Kidney capillary endothelial cell (primary cell): ENCODE results near the gene THPO.
A peak's percentile ranks its signal among the peaks of the same experiment; 100 is the strongest.

Experiments
- DNase-seq: peaks from one replicate; pipeline ENCODE4 v3.0.0-alpha.2; 2018; ENCODE audit warnings: low spot score

Gene THPO

DNA sequence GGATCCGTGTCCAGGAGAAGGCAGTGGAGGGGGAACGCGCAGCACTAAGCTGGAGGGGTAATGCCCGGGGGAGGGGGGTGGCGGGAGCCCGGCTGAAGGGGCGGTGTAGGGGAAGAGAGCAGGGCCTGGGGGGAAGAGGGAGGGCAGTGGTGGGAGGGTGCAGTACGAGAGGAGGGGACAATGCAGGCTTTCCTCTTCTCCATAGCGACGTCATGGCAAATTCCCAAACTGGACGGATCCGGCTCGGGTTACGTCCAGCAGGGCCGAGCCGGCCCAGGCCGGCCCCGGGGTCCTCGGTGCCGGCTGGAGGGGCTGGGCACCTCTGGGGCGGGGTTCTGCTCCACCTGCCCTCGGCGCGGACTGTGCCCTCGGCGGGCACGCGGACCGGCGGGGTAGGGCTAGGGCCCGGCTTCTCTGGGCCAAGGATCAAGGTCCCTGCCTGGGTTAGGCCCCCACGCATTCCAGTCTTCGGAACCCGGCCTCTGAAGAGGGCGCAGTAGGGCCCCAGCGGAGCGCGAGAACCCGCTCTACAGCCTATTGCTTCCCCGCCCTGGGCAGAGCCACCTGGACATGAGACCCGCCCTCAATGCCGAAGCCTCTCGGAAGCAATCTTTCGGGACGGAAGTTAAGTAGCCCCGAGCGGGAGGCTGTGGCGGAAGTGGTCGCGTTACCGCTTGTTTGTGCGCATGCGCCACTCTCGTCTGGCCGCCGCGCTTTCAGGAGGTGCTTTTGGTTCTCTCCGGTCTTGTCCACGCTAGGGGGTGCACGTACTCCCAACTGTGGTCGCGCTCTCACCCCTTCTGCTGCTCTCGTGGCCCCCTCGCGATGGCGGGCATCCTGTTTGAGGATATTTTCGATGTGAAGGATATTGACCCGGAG, 15.1 kb downstream of the THPO start:
- DNase-seq, result peak; percentile 93

GRCh38 chr3:184361932-184362667, 15.9 kb downstream of the THPO start:
- peak; percentile 31 for DNase-seq

GRCh38 chr3:184361532-184361931, 16.5 kb downstream of the THPO start, which contains the start of the genes CLCN2 and POLR2H:
TSS of gene CLCN2 (minus strand) at chr3:184361605. CDS start at chr3:184361479, 126 bp downstream.
TSS of gene POLR2H (plus strand) at chr3:184361710. CDS start at chr3:184363493, 1,783 bp downstream.
- DNase-seq, result peak; percentile 46

- no peak for DNase-seq
Observed at GRCh38 chr3:184360929-184361531, 17.0 kb downstream of the THPO start.

DNA sequence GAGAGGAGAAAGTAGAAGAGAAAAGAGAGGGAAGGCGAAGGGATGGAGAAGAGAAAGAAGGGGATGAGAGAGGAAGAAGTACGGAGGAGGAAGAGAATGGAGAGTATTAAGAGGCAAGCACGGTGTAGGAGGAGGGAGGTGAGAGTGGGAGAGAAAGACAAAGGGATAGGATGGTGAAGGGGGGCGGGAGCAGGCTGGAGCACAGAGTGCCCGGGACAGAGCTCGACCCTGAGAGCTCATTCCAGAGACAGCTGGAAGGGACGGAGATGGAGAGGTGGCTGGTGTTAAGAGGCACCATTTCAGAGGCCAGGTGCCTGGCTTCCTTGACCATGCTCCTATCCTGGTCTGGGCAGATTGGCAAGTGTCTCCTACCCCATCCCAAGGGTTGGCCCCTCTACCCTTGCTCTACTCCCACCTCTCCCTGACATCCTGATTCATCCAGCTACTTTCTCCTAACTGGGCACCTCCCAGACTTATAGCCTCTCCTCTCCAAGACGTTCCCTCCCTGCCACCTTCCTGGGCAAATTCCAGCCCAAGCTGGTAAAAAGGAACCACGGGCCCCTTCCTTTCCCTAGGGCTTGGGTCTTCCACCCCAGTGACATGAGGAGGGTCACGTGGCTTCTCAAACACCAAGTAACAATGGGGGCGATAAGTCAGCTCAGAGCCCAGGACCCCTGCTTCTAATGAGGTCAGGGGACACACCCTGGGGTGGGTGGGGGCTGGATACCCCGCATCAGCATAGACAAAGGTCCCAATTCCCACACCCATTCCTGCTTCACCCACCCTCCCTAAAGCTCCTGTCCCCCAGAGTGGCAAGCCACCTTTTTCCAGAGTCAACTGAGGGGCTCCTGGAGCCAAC, 17.7 kb downstream of the THPO start:
- no peak for DNase-seq

GRCh38 chr3:184359610-184360009, 18.4 kb downstream of the THPO start:
- no peak for DNase-seq

DNA sequence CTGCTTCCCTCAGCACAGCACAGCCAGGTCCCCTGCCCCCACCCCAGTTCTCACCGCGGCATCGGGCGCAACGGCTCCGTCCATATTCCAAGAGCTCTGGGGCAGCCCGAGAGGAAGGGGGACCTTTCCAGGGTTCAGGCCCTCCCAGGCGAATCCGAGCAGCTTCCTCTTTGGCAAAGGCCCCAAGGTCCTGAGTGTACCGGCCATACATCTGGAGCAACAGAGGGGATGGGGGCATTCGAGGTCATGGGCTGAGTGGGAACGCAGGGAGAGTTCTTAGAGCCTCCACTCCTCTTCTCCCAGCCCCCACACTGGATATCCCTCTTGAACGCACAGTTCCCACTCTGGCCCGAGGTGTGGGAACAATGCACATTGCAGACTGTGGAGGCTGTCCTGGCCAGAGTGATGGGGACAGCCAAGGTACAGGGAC, 19.1 kb downstream of the THPO start:
- DNase-seq, result no peak

DNA sequence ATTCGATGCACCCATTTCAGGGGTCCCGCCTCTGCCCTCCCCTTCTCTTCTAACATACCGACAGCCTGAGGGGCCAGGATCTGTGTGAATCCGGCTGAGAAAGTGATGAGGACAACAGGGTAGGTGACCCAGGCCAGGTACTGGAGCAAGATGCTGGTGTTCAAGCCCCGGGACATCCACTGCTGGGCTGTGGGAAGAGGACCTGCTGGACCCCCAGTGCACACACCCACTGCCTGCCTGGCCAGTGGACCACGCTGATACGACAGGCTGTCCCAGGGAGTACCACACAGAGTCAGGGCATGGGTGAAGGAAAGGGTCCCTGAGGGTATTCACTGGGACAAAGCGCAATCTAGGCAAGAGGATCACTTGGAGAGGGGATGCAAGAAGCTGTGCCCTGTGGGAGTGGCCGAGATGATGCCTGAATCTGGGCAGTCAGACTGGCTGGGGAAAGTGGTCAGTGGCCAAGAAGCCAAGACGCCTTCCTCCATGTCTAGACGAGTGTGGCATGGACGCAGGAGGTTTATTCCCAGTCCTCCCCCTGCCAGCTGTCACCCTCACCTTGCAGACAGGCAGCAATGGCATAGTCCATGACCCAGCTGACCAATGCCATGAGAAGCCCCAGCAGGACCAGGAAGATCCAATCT, 19.8 kb downstream of the THPO start:
- no peak for DNase-seq

GRCh38 chr3:184357248-184358123, 20.5 kb downstream of the THPO start:
- no peak for DNase-seq

GRCh38 chr3:184355261-184356040, 22.6 kb downstream of the THPO start:
- no peak for DNase-seq

GRCh38 chr3:184354754-184355153, 23.3 kb downstream of the THPO start:
- DNase-seq, result no peak

- DNase-seq, result no peak
Observed at GRCh38 chr3:184354121-184354728, 23.8 kb downstream of the THPO start.

GRCh38 chr3:184353546-184353941, 24.5 kb downstream of the THPO start:
- DNase-seq, result no peak

GRCh38 chr3:184352897-184353545, 25.0 kb downstream of the THPO start:
- DNase-seq, result no peak

- DNase-seq, result no peak
Observed at GRCh38 chr3:184352149-184352785, 25.7 kb downstream of the THPO start.

- no peak for DNase-seq
Observed at GRCh38 chr3:184351511-184352148, 26.4 kb downstream of the THPO start.

DNA sequence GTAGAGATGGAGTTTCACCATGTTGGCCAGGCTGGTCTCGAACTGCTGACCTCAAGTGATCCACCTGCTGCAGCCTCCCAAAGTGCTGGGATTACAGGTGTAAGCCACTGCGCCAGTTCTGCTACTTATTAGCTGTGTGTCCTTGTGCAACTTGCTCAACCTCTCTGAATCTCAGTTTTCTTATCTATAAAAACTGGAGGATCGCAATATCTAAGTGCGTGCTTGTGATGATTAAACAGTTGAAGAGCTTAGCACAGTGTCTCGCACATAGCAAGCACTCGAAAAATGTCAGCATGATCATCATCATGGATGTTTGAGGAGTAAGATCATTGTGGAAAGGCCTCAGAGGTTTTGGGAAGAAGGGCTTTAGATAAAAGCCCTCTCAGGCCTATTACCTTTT, 27.4 kb downstream of the THPO start:
- DNase-seq, result no peak
